ENCODE measurements around the gene MTA2.

MTA2 gene

GRCh38 chr11:62545437-62546243 lies 56.0 kb downstream of the MTA2 start:
- DNase-seq, result peak; percentile 84

- peak; percentile 62 for DNase-seq
Measured at GRCh38 chr11:62544581-62545436, 56.9 kb downstream of the MTA2 start.

GRCh38 chr11:62543680-62544444 lies 57.8 kb downstream of the MTA2 start:
- no peak for DNase-seq

Data from suppressor macrophage treated with lipopolysaccharide for 4 hours (primary cell).